ENCODE data around the gene BPI.

DNA sequence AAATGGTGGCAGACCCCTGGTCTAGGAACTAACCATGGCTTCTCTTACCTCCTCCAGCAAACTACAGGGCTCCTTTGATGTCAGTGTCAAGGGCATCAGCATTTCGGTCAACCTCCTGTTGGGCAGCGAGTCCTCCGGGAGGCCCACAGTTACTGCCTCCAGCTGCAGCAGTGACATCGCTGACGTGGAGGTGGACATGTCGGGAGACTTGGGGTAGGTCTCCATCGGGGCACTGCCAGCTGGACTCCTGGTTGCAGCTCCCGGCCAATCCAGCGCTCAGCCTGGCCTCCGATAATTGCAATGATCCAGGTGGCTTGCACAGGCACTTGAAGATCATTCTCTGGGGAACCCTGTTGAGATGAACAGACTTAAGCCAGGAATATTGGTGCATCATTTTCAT is 50.3 kb downstream of the BPI start:
- TF ChIP-seq, protein P1, sequence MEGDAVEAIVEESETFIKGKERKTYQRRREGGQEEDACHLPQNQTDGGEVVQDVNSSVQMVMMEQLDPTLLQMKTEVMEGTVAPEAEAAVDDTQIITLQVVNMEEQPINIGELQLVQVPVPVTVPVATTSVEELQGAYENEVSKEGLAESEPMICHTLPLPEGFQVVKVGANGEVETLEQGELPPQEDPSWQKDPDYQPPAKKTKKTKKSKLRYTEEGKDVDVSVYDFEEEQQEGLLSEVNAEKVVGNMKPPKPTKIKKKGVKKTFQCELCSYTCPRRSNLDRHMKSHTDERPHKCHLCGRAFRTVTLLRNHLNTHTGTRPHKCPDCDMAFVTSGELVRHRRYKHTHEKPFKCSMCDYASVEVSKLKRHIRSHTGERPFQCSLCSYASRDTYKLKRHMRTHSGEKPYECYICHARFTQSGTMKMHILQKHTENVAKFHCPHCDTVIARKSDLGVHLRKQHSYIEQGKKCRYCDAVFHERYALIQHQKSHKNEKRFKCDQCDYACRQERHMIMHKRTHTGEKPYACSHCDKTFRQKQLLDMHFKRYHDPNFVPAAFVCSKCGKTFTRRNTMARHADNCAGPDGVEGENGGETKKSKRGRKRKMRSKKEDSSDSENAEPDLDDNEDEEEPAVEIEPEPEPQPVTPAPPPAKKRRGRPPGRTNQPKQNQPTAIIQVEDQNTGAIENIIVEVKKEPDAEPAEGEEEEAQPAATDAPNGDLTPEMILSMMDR (IDR thresholded peaks at IDR 0.05), result no peak
- TF ChIP-seq POLR2A (IDR thresholded peaks at IDR 0.05), result no peak
